Measurements from ENCODE around the gene SLC17A4.

Gene SLC17A4

DNA sequence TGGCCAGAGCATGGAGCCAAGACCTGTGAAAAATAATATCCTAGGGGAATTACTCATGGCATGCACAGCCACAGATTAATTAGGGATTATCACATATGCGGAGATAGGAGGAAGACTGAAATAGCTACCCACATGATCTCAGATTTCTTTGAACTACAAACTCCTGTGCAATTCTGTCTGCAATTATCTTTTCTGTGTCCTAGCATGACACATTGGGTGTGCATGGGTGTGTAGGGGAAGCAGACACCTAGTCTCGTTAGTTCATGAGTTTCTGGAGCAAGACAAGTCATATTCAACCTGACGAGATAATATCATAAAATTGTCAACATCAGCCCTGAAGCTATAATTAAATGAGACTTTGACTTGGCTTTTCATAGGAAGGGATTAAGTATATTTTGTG, 3.6 kb upstream of the SLC17A4 start:
- no peak for DNase-seq

DNA sequence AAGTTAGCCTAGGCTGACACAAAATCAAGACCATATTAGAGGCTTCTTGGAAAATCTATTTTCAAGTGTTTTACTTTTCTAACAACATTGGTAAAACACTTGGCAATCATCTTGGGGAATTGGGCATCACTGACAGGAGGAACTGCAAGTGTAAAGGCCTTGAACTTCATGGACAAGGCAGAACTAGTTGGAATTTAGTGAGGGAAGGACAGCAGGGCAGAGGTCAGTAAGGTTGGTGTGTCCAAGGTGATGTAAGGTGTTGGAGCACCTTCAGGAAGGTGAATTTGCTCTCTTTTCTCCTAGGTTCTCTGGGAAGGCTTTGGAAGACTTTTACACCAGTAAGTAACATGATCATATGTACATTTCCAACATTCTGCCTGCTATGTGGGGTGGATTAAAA, 1.5 kb upstream of the SLC17A4 start:
- no peak for DNase-seq

DNA sequence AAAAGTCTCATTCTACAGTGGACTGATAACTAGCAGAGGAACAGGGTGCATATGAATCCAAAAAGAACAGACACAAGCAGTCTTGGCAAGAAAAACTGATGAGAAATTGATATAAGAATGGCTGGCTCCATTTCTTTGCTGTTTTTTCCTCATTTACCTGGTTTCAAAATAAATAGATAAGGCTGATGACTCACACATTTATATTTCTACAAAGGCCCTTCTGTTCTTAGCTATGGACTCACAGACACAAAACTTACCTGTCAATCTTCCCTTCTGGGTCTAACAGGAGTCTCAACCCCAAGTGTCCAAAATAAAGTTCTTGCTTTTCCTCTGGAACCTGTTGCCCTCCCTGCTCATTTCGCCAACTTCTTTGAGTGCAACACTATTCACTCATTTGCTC, 941 bp downstream of the SLC17A4 start:
- no peak for DNase-seq

DNA sequence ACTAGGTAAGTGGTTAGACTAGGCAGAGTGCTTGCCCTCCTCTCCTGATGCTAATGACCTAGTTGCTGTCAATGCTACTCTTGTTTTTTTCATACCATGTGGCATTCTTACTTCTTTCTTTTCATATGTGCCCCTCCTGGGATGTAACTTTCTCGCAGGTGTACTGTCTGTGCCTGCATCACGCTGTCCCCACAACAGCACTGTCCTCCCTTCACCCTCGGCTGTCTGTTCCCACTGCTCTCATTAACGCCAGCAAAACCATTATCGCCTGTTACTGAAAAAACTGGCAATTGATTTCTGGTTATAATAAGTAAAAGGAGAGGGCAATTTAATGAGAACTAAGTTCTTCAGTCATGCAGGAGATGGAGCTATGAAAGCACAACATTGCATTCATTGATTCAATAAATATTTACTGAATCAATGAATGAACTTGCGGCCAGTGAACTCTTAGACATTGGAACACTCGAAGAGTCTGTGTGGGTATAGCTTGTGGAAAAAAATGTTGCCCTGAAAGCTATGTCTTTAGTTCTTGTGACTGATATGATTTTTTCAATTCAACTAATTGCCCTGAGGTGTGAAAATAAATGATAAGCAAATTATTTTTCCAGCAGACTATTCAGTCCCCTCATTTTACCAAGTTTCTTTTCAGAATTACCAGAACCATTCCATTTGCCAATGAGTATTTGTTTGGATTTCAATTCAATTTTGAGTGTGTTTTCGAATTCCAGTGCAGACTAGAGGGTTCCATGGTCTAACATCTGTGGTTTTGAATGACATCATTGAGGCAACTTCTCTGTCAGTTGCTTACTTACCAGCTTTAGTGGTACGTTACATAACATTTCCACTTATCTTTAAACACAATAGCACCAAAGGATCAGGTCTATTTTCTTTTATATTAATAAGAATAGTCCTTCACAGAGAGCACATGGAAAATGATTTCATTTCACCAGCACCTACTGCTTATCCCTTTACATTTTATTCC, 2.1 kb downstream of the SLC17A4 start:
- DNase-seq = no peak

DNA sequence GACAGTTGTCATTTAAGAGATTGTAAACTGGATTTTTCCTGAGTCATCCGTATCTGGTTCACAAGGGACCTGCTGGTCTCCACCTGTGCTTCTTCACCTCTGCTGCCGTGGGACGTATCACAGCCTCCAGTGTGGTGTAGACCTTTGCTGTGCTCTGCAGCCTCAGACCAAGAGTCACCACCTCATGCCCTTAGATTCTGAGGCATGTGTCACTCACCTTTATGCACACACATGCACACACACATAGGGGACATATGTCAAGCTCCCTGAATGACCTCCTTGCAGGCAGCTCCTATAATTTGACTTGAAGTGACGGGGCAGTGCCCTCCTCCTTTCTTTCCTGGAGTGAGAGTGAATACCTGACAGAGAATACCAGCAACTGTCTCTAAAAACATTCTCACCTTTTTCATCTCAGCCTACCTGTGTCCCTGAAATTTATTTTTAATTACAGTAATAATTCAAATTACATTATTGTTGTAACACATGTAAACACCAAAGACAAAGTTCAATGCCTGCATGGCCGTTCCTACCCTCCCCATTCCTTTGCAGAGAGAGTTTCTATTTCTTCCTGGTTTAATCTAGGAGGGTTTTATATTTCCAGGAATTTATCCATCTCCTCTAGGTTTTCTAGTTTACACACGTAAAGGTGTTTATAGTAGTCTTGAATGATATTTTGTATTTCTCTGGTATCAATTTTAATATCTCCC, 3.5 kb downstream of the SLC17A4 start:
- no peak for DNase-seq

DNA sequence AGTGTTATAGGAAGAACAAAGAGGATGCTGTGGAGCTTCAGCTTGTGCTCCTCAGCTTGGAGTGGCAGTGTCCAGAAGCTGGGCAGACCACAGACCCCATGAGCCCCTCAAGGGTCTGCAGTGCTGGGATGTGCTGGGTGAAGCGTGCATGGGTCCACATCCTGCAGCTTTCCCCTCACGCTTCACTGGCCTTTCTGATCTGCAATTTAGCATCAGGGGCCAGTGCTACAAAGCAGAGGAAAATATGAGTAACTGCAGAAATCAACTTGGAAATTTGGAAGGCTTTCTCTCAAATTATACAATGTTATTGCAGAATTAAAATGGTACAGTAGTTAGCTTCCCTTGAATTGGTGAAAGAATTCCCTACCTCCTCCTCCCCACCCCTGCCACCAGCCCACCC, 10.1 kb downstream of the SLC17A4 start:
- no peak for DNase-seq

DNA sequence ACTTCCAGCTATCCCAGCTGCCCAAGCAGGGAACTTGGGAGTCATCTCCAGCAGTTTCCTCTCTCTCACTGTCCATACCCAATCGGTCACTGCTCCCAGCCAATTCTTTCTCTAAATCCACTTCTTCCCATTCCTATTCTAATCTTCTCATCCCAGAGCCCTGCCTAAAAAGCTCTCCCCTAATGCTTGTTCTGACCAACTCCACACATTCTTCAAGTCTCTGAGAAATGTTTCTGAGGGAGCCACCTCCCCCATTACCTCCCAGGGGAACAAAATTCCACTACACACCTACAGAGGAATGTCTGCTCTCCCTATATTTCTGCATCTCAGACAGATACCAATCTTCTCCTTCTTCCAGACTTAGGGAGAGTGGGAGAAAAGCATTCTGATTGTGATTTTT, 14.0 kb downstream of the SLC17A4 start:
- DNase-seq = no peak

DNA sequence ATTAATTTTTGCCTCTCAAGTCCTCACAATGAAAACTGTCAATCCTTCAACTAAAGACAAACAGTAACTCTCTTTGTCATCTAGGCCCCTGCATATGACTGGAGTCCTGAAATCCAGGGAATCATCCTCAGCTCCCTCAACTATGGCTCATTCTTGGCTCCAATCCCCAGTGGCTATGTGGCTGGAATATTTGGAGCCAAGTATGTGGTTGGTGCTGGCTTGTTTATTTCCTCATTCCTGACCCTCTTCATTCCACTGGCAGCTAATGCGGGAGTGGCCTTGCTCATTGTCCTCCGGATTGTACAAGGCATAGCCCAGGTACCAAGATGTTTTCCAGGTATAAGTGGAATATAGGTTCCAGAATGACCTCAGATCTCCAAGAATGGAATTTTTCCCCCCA, 15.4 kb downstream of the SLC17A4 start:
- no peak for DNase-seq

DNA sequence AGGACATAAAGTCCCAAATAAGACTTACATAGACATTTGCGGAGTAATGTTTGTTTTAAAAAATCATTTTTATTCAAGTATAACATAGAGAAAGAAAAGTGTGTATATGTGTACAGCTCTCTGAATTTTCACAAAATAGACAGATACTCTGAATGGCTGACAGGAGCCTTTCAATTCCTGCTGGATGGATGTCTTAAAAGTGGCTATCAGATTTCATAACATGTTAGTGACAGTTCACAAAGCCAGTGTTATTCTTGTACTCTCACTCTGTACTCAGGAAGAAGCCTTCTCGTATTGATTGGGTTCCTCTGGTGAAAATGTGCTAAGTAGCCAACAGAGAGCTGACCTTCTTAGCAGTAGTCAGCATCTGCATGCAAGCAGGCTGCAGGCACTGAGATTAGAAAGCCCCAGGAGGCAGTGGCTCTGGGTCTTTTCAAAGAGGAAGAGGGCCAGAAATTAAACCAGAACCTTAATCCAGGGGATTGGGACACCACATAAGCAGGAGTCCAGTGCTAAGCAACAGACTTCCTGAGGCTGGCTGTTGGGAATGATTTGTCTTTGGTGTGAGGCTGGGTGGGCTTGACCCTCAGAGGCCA, 19.7 kb downstream of the SLC17A4 start:
- no peak for DNase-seq

DNA sequence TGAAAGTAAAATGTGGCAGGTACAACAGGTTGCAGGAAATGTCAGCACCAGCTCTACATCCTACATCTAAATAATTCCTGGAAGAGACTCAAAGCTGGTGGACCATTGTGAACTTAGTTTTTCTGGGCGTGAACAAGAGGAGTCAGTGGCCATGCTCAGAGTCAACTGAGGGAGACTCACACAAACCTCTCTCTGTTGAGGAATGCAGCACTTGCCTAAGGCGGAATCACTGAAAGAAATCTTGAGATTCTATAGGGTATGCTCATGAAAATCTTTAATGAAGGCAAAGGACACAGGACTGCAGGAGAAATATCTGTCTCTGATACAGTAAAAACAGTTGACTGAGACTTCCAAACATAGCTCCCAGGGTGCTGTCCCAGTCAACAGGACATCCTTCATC, 22.5 kb downstream of the SLC17A4 start:
- no peak for DNase-seq

DNA sequence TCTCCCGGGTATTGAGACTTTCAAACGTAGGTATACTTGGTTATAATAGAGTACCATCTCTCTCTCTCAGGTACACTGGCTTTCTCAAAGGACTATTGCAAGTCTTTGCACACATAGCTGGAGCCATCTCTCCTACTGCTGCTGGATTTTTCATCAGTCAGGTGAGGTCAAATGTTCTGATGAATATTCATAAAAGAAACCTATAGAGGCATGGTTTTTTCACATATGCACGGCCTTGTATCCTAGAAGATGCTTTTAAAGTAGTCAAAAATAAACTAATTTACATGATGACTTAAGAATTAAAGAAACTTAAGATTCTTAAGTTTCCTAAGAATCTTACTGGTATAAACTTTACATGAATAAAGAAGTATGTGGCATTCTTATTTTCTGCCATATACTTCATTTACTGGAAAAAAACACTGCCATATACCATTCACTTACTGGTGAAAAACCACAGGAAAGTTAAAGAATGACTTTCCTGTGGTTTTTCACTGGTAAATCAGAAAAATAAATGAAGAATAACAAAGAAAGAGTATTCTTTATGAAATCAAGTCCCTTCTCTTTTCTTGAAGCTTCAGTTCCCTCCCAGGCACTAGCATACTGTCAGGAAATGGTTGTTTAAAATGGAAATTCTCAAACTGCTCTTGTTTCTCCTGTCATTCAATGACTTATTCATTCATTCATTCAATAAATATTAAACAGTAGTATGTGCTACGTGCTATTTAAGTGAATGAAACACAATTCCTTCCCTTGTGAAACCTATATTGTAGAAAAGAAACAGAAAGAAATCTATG, 23.5 kb downstream of the SLC17A4 start:
- DNase-seq = no peak

DNA sequence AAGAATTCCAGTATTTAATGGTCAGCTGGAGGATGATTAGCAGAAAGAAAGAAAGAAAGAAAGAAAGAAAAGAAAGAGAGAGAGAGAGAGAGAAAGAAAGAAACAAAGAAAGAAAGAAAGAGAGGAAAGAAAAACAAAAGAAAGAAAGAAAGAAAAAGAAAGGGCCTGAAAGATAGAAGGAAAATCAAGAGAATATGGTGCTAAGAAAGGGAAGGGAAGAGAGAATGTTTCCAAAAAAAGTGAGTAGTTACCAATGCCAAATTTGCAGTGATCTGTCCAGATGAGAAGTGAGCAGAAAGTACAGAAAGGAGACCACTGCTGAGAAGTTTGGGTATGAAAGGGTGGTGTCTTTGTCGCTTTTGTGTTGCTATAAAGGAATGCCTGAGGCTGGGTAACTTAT, 26.6 kb downstream of the SLC17A4 start:
- no peak for DNase-seq

DNA sequence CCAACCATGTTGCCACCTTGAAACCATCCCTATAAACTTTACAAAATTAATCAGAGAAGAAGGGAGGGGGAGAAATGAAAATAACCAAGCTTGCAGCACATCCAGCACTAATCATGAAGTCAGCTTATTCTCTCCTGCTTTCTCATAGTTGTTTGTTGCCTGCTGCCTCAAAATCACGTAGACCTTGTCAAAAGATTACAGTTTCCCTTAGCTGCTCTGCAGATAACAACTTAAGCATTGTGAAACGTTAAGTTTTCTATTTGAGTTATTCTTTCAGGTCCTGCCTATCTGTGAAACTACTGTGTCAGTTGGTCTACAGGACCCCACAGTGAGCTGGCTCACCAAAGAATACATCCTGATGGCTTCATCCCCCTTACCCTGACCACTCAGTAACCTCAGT, 32.9 kb downstream of the SLC17A4 start:
- DNase-seq = no peak

DNA sequence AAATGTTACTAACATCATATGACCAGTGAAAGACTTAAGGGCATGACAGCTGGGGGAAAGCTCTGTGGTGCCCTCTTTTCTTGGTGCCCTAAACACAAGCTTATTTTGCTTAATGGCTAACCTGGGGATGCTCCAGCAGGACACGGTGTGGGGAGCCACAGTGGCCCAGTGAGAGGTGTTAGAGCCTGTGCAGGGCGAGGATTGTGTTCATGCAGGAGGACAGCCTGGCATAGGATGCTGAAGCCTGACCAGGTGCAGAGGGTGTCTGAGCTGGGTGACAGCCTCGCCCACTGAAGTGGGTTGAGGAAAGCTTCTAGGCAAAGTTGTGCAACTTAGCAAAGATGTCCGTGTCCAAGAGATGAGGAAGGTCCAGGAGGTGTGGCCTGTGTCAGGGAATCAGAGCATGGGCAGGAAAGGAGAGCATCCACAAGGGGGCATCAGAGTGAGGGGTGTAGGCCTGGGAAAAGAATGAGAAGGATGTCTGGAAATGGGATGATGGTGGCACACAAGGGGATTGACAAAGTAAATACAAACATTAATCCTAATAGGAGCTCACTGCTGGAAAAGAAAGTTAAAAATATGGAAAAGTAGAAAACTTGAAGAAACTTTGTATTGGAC, 33.9 kb downstream of the SLC17A4 start:
- DNase-seq = no peak

DNA sequence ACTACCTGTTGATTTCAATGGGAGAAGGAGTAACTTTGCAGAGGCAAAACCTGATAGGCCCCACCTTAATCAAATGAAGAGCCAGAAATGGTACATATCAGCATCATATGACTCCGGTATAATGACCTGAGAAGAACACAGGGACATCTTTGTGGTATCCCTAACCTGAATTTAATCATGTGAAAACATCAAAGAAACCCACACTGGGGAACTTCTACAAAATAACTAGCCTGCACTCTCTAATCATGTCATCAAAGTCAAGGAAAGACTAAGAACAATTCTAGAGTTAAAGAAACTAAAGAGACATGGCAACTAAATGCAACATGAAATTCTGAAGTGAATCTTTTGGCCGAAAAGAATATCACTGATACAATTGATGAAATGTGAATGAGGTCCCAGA, 34.9 kb downstream of the SLC17A4 start:
- DNase-seq = no peak

DNA sequence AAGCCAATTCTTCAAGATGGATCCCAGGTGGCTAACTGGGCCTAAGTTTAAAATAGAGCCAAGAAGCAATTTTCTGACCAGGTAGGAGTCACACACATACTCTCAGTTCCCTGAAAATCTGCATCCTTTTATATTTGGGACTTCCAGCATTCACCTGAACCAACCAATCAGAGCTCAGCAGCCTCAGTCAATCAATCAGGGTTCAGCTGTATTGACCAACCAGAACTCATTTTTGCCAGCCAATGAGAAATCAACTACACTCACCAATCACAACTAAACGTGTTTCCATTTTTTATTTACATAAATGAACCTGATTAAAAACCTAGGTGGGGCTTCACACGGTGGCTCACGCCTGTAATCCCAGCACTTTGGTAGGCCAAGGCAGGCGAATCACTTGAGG, 37.5 kb downstream of the SLC17A4 start:
- DNase-seq = no peak

DNA sequence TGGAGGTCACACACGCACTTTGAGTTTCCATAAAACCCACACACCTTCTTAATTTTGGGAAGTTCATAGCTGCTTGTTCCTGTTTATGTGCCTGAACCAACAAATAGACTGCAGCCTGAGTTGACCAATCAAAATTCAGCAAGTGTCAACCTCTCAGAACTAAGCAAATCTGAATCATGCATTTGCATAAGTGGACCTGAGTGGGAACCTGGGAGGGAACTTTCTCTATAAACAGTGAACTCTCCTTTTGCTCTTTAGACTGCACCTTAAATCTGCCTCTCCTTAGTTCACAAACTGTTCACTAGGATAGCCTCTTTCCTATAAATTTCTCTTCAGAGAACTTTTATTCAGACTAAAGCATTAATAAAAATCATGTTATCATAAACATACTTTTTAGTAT, 39.4 kb downstream of the SLC17A4 start:
- no peak for DNase-seq

DNA sequence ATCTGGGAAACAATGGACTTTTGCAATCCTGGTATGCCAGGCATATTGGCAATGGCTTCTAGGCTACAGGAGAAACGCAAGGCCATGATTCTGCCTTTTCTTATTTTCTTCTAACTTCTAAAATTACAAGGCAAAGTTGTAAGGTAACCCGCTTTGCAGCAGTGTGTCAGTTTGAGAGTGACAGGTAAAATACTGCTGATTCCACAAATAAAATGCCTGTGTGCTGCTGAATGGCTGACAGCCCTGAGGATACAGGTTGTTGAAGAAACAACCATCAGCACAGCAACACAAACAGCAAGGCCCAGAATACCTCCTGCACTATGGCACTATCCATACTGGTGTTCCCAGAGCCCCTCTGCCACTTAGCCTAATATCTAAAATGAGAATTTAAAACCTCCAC, 40.2 kb downstream of the SLC17A4 start:
- no peak for DNase-seq

DNA sequence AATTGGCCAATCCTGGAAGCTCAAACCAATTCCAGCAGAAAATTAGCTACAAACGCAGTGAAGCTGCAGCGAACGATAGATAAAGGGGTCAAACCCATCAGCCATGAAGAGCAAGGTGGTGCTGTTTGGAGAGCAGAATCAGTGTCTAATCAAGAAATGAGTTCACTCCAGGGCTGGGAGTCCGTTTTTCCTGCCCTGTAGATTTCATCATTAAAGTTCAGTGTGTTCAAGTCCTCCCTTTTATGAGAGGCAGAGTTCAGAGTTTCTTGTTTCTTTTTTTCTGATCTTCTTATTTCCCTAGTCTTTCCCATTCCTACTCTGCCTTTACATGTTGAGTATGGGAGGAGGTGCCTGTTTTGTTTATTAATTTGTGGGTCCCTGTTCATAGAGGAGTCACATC, 46.9 kb downstream of the SLC17A4 start:
- no peak for DNase-seq

DNA sequence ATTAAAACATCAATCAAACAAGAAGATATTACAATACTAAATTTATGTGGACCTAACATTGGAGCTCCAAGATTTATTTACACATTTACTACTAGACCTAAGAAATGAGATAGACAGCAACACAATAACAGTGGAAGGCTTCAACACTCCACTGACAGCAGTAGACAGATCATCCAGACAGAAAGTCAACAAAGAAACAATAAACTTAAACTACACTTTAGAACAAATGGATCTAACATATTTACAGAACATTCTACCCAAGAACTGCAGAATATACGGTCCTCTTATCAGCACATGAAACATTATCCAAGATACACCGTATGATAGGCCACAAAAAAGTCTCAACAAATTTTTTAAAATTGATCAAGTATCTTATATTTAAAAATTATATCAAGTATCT, 50.3 kb downstream of the SLC17A4 start:
- DNase-seq = no peak

DNA sequence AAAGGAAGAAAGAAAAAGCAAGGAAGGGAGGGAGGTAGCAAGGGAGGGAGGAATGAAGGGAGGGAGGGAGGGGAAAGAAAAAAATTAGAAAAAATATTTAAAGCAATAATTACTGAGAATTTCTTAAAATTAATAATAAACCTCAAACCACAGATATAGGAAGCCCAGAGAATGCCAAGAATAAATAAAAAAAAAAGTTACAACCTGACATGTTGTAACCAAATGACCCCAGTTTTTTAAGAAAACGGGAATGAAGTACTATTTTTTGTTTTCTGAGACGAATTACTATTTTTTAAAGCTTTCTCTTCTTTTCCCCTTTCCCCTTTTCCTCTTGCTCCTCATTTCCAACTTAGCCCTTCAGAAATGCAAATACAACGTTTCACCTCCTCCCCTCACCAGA, 60.7 kb downstream of the SLC17A4 start:
- no peak for DNase-seq

DNA sequence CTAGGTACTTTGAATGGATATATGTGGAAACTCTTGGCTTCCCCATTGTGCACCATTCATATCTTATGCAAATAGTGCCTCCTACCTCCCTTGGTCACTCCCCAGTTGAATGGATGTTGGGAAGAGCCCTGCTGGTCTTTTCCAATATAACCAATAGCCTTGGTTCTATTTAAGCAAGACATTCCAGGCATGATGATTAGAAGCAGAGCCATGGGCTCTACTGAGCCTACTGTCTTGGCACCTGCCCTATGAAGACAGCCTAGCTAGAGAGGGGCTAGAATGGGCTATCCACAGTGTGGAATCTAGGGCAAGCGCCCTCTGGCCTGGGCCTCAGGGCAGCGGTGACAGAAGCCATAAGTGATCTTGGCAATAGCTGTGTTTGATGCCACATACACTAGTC, 61.7 kb downstream of the SLC17A4 start:
- no peak for DNase-seq

DNA sequence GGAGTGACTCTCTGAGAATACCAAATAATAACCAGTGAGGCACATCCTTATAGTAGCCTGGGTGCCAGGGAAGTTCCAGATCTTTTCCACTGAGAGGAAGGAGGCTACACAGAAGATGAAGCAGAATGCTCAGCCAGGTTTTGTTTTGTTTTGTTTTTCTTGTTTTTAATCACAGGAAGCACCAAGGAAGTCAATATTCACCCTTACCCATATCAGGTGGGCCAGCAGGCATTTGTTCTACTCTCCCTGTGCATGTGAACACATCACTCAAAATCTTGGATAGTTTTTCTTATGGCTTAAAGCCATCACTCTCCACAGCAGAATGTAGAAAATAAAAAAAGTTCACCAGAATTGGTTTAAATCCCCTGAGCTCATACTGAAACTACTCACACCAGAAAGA, 66.8 kb downstream of the SLC17A4 start:
- DNase-seq = no peak
